Neural cell (in vitro differentiated cells): ENCODE data around the gene FAM210B. TPM values are rescaled to one million over a fixed set of nuclear protein-coding genes. Genes with fewer than 3 reads are reported as not detected.

Experiments
- H2AFZ ChIP-seq: fragments of 200-600, 300-800 bp; sonication (generic), shearing (Covaris generic); 2 replicates; pipeline ENCODE4 v1.6.0; 2014; ENCODE audit warnings: low read depth, mild to moderate bottlenecking, antibody characterized with exemption, low read length, moderate library complexity
- H3F3A ChIP-seq: fragments of 200-600 bp; shearing (Covaris generic); 2 replicates; pipeline ENCODE4 v1.6.1; 2016; ENCODE audit warnings: mild to moderate bottlenecking, moderate library complexity, mixed read lengths, antibody characterized with exemption, low read length; ENCODE audit not compliant: insufficient read depth, poor library complexity, severe bottlenecking
- H3K27ac ChIP-seq: fragments of 200-600, 300-800 bp; sonication (generic), shearing (Covaris generic); 2 replicates; pipeline ENCODE4 v1.5.1; 2014; ENCODE audit warnings: mild to moderate bottlenecking, low read length, moderate library complexity
- H3K27me3 ChIP-seq: fragments of 300-800, 200-600 bp; sonication (generic), shearing (Covaris generic); 2 replicates; pipeline ENCODE4 v1.6.0; 2014; ENCODE audit warnings: mild to moderate bottlenecking, low read depth, low read length, moderate library complexity; ENCODE audit not compliant: insufficient read depth
- H3K36me3 ChIP-seq: fragments of 300-800, 200-600 bp; sonication (generic), shearing (Covaris generic); 2 replicates; pipeline ENCODE4 v1.5.1; 2014; ENCODE audit warnings: mild to moderate bottlenecking, antibody characterized with exemption, low read length, moderate library complexity; ENCODE audit not compliant: insufficient read depth
- H3K4me2 ChIP-seq: fragments of 300-800, 200-600 bp; sonication (generic), shearing (Covaris generic); 2 replicates; pipeline ENCODE4 v1.6.0; 2014; ENCODE audit warnings: mild to moderate bottlenecking, low read length
- H3K4me3 ChIP-seq: fragments of 300-800, 200-600 bp; sonication (generic), shearing (Covaris generic); 2 replicates; pipeline ENCODE4 v1.5.1; 2014; ENCODE audit warnings: mild to moderate bottlenecking, low read length, moderate library complexity
- H3K79me2 ChIP-seq: fragments of 200-600 bp; shearing (Covaris generic); replicated peaks from 2 replicates; pipeline ENCODE4 v1.6.0; 2014; ENCODE audit warnings: mild to moderate bottlenecking, low read length, moderate library complexity; ENCODE audit not compliant: insufficient read depth
- H3K9ac ChIP-seq: fragments of 300-800, 200-600 bp; sonication (generic), shearing (Covaris generic); 2 replicates; pipeline ENCODE4 v1.6.1; 2016; ENCODE audit warnings: mild to moderate bottlenecking, low read length, mixed read lengths
- H3K9me2 ChIP-seq: fragments of 200-600 bp; shearing (Covaris generic); 2 replicates; pipeline ENCODE4 v1.6.1; 2016; ENCODE audit warnings: mild to moderate bottlenecking, low read length, mixed read lengths; ENCODE audit not compliant: insufficient read depth
- H3K9me3 ChIP-seq: fragments of 200-600, 300-800 bp; sonication (generic), shearing (Covaris generic); 2 replicates; pipeline ENCODE4 v1.6.1; 2016; ENCODE audit warnings: mild to moderate bottlenecking, mixed run types, low read length, moderate library complexity, mixed read lengths
- H4K20me1 ChIP-seq: fragments of 200-600 bp; shearing (Covaris generic); 2 replicates; pipeline ENCODE4 v1.6.1; 2016; ENCODE audit warnings: mild to moderate bottlenecking, mixed run types; ENCODE audit not compliant: insufficient read depth
- EP300 ChIP-seq: fragments of 450-650 bp; conservative IDR thresholded peaks from 2 replicates; pipeline ENCODE4 v1.6.1; 2014; ENCODE audit warnings: antibody characterized with exemption, mild to moderate bottlenecking, moderate library complexity; ENCODE audit not compliant: poor library complexity, severe bottlenecking
- EZH2 ChIP-seq: fragments of 200-600, 300-800 bp; shearing (Covaris generic), sonication (generic); IDR thresholded peaks from 2 replicates; pipeline ENCODE4 v1.6.1; 2014; ENCODE audit warnings: antibody characterized with exemption, low read length, borderline replicate concordance, mild to moderate bottlenecking; ENCODE audit not compliant: insufficient read depth, poor library complexity, severe bottlenecking
- MXI1 ChIP-seq: fragments of 450-650 bp; conservative IDR thresholded peaks from 2 replicates; pipeline ENCODE4 v1.6.1; 2014; ENCODE audit warnings: antibody characterized with exemption, mild to moderate bottlenecking; ENCODE audit not compliant: poor library complexity, severe bottlenecking
- POLR2AphosphoS5 ChIP-seq: IDR thresholded peaks from 2 replicates; pipeline ENCODE4 v1.6.1; 2012
- RAD21 ChIP-seq: fragments of 450-650 bp; conservative IDR thresholded peaks from 2 replicates; pipeline ENCODE4 v1.6.1; 2014; ENCODE audit warnings: antibody characterized with exemption, mild to moderate bottlenecking, moderate library complexity
- SMC3 ChIP-seq: fragments of 450-650 bp; conservative IDR thresholded peaks from 2 replicates; pipeline ENCODE4 v1.6.1; 2014; ENCODE audit warnings: antibody characterized with exemption, mild to moderate bottlenecking, moderate library complexity; ENCODE audit not compliant: poor library complexity
- TAF1 ChIP-seq: IDR thresholded peaks from 2 replicates; pipeline ENCODE4 v1.6.1; 2012; ENCODE audit warnings: low read depth
- polyA plus RNA-seq: library from polyadenylated mRNA; depleted of rRNA; stranded (reverse); fragments of >200 nt; gene quantifications from 2 replicates; pipeline ENCODE4 v1.2.3, GENCODE V29; 2014
- TF ChIP-seq, protein P1 (sequence below): fragments of 450-650 bp; IDR thresholded peaks from 2 replicates; pipeline ENCODE4 v1.5.1; 2014; ENCODE audit warnings: antibody characterized with exemption, mild to moderate bottlenecking, moderate library complexity; ENCODE audit not compliant: poor library complexity, severe bottlenecking
- TF ChIP-seq, protein P2 (sequence below): IDR thresholded peaks from 2 replicates; pipeline ENCODE4 v1.6.1; 2012; ENCODE audit warnings: borderline replicate concordance

FAM210B gene
- polyA plus RNA-seq, 1 donor from 2014 or later, result 6.6 TPM

DNA sequence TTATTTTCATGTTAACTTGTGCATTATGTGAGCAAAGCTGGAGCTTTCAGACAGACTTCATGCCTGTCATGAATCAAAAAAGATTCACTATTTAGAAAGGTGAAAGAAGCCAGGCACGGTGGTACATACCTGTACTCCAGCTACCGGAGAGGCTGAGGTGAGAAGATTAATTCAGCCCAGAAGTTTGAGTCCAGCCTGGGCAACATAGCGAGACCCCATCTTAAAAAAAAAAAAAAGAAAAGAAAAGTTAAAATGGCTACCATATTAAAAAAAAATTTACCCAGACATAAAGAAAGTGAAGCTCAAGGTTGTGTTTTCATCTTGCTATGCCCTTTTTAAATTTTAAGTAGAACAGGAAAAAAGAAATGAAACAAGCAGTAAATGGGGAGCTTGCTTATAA is 54.2 kb downstream of the FAM210B start:
- Histone ChIP-seq H3K9me2 (no peaks in the 10 kb centered on the region), H4K20me1 (no peaks in the 10 kb centered on the region), H3K36me3 (no peaks in the 10 kb centered on the region), H3K79me2 (no peaks in the 10 kb centered on the region), H3F3A (no peaks in the 10 kb centered on the region), H3K9ac (no peak overlapping the region), H3K4me2 (no peak overlapping the region), H3K27ac (no peak overlapping the region), H2AFZ (no peak overlapping the region), H3K4me3 (no peak overlapping the region), H3K9me3 (no peaks in the 10 kb centered on the region), H3K27me3 (no peaks in the 10 kb centered on the region)
- no peak for TF ChIP-seq EZH2
- TF ChIP-seq RAD21, result no peak
- TF ChIP-seq, protein P1, sequence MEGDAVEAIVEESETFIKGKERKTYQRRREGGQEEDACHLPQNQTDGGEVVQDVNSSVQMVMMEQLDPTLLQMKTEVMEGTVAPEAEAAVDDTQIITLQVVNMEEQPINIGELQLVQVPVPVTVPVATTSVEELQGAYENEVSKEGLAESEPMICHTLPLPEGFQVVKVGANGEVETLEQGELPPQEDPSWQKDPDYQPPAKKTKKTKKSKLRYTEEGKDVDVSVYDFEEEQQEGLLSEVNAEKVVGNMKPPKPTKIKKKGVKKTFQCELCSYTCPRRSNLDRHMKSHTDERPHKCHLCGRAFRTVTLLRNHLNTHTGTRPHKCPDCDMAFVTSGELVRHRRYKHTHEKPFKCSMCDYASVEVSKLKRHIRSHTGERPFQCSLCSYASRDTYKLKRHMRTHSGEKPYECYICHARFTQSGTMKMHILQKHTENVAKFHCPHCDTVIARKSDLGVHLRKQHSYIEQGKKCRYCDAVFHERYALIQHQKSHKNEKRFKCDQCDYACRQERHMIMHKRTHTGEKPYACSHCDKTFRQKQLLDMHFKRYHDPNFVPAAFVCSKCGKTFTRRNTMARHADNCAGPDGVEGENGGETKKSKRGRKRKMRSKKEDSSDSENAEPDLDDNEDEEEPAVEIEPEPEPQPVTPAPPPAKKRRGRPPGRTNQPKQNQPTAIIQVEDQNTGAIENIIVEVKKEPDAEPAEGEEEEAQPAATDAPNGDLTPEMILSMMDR, result no peak
- TF ChIP-seq SMC3, result no peak
- no peak for TF ChIP-seq TAF1
- TF ChIP-seq MXI1, result no peak
- no peak for TF ChIP-seq POLR2AphosphoS5
- TF ChIP-seq, protein P2, sequence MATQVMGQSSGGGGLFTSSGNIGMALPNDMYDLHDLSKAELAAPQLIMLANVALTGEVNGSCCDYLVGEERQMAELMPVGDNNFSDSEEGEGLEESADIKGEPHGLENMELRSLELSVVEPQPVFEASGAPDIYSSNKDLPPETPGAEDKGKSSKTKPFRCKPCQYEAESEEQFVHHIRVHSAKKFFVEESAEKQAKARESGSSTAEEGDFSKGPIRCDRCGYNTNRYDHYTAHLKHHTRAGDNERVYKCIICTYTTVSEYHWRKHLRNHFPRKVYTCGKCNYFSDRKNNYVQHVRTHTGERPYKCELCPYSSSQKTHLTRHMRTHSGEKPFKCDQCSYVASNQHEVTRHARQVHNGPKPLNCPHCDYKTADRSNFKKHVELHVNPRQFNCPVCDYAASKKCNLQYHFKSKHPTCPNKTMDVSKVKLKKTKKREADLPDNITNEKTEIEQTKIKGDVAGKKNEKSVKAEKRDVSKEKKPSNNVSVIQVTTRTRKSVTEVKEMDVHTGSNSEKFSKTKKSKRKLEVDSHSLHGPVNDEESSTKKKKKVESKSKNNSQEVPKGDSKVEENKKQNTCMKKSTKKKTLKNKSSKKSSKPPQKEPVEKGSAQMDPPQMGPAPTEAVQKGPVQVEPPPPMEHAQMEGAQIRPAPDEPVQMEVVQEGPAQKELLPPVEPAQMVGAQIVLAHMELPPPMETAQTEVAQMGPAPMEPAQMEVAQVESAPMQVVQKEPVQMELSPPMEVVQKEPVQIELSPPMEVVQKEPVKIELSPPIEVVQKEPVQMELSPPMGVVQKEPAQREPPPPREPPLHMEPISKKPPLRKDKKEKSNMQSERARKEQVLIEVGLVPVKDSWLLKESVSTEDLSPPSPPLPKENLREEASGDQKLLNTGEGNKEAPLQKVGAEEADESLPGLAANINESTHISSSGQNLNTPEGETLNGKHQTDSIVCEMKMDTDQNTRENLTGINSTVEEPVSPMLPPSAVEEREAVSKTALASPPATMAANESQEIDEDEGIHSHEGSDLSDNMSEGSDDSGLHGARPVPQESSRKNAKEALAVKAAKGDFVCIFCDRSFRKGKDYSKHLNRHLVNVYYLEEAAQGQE, result no peak
- no peak for TF ChIP-seq EP300

DNA sequence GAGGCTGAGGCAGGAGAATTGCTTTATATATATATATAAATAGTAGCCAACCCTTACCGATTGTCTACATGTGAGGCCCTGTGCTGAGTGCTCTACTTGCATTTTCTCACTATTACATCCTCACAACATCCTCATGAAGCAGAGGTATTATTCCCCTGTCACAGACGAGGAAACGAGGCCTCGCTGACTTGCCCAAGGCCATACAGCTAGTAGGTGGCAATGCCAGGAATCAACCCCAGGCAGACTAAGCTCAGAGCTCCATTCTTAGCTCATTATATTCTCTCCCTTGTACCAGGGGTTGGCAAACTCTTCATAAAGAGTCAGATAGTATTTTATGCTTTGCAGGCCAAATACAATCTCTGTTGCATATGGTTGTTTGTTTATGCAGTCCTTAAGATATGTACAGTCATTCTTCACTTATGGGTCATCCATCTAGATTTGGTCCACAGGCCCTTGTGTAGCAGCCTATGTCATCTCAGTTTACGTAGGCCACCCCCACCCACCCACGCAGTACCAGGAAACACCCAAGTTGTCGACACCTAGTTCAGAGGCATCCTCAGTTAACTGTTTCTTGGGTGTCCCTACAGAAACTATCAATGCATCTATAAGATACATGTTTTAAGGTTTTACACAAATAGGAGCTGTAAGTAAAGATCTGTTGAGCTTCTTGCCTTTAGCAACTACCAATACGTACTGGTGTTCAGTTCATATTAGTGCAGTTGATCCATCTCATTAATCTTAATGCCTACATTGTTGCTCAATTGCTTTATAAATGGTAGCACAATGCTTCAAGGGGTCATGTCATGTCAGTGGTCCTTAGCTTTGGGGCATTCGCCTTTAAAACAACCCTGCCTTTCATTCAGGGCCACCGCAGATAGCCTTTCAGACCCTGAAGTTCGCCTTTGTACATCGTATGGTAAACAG is 56.3 kb downstream of the FAM210B start:
- H3K79me2 ChIP-seq, result no peaks in the 10 kb centered on the region
- H3K4me3 ChIP-seq, result no peak overlapping the region
- H3K9ac ChIP-seq, result no peak overlapping the region
- no peaks in the 10 kb centered on the region for H3K9me3 ChIP-seq
- H3K4me2 ChIP-seq, result no peak overlapping the region
- H3K9me2 ChIP-seq, result no peaks in the 10 kb centered on the region
- H4K20me1 ChIP-seq, result no peaks in the 10 kb centered on the region
- H3F3A ChIP-seq, result no peaks in the 10 kb centered on the region
- TF ChIP-seq TAF1 (no peak), POLR2AphosphoS5 (no peak), MXI1 (no peak), EP300 (no peak), EZH2 (no peak)
- TF ChIP-seq, protein P1, result no peak
- H2AFZ ChIP-seq, result no peak overlapping the region
- H3K27me3 ChIP-seq, result no peaks in the 10 kb centered on the region
- no peak overlapping the region for H3K27ac ChIP-seq
- no peaks in the 10 kb centered on the region for H3K36me3 ChIP-seq
